GM21447 (cell line): ENCODE data around the gene SPX.
A peak's percentile ranks its signal among the peaks of the same experiment; 100 is the strongest.

Source experiments
- ATAC-seq: cut with Tn5 transposase; IDR thresholded peaks from one replicate; pipeline ENCODE4 v1.9.1; 2021; ENCODE audit not compliant: unreplicated experiment

The SPX gene

GRCh38 chr12:21526053-21526452 is at the start of gene SPX:
TSS of gene SPX (plus strand) at chr12:21526296. CDS start at chr12:21526473, 177 bp downstream.
- ATAC-seq = no peak

DNA sequence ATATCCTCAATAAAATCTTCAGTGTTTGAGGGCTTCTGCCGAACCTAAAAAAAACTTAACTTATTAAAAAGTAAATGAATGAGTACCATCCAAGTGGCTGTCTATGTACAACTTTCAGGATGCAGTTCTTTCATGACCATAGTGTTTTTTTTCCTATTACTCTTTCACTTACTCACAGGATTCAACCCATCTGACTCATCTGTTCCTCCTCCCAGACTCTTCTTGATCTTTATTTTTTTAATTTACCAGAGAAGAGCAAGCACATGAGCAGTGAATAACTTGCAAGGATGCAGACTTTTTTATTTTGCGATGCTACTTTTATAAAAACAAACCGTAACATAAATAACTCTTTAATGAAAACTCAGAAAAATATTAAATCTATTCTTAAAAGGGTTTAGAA is 49.1 kb upstream of the SPX start:
- no peak for ATAC-seq

DNA sequence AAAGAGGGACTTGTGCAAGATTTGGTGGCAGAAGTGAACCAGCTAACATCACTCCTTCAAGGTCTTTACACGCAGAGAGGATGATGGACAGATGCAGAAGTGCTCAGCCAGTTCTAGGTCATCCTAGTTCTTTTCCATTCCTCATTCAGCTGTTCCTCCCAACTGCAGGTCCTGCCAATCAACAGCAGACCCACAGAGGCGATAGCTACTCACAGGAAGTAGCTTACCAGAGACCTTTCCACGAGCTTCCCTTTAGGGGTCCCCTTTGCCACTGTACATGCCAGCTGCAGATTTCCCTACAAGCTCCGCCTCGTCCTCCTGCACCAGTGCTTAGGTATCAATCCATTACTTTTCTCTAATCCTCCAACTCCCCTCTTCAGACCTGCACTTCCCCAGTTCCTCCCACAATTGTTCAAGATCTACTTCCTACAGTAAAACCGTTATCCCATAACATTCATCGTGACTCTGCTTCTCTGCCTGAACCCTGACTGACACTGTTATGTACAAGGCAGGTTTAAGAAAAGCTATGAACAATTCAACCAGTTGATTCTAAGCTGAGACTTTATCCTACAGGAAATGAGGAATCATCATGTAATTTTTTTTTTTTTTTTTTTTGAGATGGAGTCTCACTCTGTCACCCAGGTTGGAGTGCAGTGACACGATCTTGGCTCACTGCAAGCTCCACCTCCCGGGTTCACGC is 47.2 kb upstream of the SPX start:
- ATAC-seq = no peak

DNA sequence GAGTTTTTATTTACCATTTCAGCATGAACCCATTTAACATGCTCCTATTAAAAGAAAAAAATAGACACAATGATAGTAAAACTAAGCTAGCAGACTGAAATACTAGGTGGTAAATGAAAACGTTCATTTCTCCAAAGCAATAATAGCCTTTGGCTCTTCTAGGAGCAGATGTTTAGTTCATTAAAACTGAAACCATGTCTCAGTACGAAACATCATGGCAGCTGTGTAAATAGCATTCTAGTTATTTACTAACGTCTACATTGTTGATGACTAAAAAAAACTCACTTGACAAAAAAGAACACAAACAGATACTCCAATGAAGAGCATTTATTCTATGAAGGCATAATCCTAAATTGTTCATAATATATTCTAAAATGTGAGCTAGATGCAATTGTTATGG is 42.6 kb upstream of the SPX start:
- no peak for ATAC-seq

GRCh38 chr12:21485998-21486397 is 40.1 kb upstream of the SPX start:
- ATAC-seq = no peak

- ATAC-seq = no peak
Measured at GRCh38 chr12:21499765-21500164, 26.3 kb upstream of the SPX start.

DNA sequence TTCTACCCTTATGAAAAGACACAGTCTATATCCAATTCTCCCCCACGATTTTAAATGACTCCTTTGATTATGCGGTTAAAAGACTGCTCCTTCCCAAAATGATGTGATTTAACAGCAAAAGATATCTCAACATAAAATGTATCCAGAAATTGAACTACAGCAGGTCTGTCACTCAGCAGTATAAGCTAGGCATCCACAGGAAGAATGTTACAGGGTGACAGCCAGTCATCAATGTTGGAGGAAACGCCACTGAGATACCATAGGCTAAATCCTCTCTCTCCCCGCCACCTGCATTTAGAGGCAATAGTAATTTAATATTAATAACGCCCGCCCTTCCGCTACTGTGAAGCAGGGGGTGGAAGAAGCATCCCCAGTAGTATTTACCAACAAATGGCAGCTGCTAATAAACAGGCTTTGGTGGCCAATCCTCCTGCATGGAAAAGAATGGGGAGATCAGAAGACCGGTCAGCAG is 25.3 kb upstream of the SPX start:
- ATAC-seq = peak; percentile 1

GRCh38 chr12:21501258-21502163 is 24.6 kb upstream of the SPX start, which contains the start of the genes GOLT1B and RECQL:
TSS of gene GOLT1B (plus strand) at chr12:21501789. CDS start at chr12:21501924, 135 bp downstream.
TSS of gene RECQL (minus strand) at chr12:21501635. CDS start at chr12:21499570, 2,065 bp downstream.
- peak; percentile 98 for ATAC-seq

GRCh38 chr12:21502164-21502496 is 24.0 kb upstream of the SPX start:
- ATAC-seq = peak; percentile 3

- ATAC-seq = no peak
Measured at GRCh38 chr12:21502872-21503271, 23.2 kb upstream of the SPX start.

DNA sequence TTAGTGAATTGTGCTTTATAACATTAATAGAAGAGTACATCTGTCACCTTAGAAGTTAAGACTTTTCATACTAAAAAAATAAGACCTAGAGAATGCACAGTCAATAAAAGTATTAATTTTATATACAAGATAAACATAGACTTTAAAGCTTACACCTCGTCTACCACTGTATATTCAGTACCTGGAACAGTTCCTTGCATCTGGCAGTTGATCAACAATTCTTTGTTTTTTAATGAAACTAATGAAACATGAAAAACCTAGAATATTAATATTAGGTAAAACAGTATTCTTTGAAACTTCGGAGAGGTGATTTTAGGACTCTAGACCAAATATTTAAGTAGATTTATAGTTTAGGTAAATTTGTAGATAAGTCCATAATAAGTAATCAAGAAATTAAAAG is 20.2 kb upstream of the SPX start:
- ATAC-seq = no peak

DNA sequence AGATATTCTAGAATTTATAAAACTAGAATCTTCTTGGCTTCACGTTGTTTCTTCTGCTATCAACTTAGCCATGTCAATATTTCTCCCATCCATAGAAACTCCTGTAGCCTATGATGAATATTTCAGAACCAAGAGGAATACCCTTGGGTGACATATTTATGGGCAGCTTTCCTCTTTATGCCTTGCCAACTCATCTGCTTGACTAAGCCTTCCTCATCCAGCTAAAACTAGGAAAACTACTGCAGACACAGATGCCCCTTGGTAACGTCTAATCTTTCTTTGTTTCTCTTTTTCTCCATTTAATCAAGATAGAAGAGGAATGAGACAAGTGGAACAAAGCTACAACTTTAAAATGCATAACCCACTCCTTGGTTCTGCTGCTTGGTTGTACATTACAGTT is 18.2 kb upstream of the SPX start:
- no peak for ATAC-seq

- peak; percentile 96 for ATAC-seq
Measured at GRCh38 chr12:21509768-21510167, 16.3 kb upstream of the SPX start.

GRCh38 chr12:21516281-21516680 is 9.8 kb upstream of the SPX start:
- ATAC-seq = no peak

DNA sequence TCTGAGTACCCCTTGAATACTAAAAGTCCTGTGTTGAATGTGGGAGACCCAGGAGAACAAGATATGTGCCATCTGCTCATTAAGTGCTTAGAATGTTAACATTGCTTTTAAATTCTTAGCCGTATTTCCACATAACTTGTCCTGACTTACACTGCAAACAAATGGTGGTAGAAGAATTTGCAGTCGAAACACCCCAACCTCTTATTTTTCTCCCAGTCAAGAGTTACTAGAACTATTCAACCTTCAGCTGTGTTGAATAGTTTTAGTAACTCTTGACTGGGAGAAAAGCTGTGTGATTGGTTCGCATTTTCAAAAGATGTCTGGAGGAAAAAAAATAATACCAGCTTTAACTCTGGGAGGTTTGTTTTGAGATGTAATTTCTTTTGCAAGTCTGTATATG is 7.6 kb upstream of the SPX start:
- ATAC-seq = no peak

- no peak for ATAC-seq
Measured at GRCh38 chr12:21521541-21521940, 4.6 kb upstream of the SPX start.

- no peak for ATAC-seq
Measured at GRCh38 chr12:21523148-21523547, 2.9 kb upstream of the SPX start.

DNA sequence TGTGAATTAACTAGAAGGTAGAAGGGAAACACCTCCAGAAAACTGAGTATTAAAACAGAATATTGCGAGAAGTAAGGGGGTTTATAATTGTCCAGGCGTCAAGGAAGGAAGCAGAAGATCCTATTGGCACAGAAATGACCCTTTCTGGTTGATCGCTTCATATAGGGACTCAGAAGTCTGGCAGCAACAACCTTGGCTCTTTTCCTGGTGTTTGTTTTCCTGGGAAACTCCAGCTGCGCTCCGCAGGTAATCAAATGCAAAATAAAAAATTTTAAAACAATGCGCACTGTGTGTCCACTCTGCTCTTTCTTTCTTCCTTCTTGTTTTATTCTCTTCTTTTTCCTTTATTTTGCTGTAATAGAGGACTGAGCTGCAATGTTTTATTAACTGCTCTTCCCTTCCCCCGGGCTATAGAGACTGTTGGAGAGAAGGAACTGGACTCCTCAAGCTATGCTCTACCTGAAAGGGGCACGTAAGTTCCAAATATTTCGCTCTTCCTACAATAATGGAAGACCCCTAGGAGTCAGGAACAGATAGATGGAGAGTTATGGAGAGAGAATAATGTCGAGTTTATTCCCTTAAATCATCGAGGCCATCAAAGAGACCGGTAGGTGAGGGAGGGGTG is 737 bp downstream of the SPX start:
- no peak for ATAC-seq

DNA sequence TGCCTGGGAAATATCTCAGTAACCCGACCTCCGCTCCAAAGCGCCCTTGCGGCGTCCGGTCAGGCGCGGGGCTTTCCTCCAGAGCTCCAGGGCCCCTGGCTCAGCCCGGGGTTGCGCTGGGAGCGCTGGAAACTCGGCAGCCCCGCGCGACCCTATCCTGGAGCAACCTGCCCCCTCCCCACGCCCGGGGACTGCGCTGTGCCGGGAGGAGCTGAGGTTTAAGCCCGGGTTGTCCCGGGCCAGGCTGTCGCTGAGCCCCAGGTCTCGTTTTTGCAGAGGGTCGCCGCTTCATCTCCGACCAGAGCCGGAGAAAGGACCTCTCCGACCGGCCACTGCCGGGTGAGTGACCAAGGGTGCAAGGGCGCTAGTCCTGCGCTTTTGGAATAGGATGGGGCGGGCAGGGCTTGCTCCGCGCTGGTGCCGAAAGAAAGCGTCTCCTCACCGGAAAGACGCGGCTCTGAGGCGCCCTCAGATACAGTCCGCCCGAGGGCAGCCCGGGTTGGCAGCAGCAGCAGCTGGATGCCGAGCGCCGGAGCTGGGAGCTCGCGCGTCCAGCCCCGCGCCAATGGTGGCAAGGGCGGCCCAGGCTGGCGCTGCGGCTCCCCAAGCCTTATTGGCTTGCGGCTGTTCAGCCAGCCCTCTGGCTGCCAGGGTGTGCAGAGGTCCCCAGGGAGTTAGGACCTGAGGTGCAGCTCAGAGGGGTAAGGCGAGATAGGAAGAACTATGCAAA is 1.5 kb downstream of the SPX start:
- peak; percentile 95 for ATAC-seq

GRCh38 chr12:21528953-21529352 is 2.9 kb downstream of the SPX start:
- ATAC-seq = no peak

DNA sequence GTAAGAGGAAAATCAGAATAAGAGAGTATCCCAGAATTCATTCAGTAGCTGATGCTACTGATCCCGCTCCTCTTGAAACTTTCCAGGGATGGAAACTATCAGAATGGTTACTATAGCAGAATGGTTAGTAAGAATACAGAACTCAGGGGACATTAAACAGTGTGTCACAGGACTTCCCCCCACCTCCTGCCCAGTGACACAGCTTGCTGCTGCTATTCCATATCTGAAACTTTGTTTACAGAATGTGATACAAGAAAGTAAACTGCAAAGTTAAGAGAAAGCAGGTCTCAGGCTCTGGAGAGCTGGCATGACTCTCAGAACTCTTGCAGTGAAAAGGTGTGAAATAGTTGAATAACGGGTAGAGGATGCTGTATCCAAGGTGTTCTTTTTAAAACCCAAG is 3.4 kb downstream of the SPX start:
- no peak for ATAC-seq
